GM19468 (cell line): ENCODE results near the gene DENND5B.
"Not testable (repeated sequence)": the region's sequence is repeated elsewhere in the genome, so short reads cannot be mapped to it uniquely, and the experiment has no call there.

Source experiments
- ATAC-seq: cut with Tn5 transposase; IDR thresholded peaks from one replicate; pipeline ENCODE4 v1.9.1; 2021; ENCODE audit warnings: mild to moderate bottlenecking, moderate library complexity, moderate number of reproducible peaks; ENCODE audit not compliant: unreplicated experiment; ENCODE audit errors: extremely low read depth

The DENND5B gene

DNA sequence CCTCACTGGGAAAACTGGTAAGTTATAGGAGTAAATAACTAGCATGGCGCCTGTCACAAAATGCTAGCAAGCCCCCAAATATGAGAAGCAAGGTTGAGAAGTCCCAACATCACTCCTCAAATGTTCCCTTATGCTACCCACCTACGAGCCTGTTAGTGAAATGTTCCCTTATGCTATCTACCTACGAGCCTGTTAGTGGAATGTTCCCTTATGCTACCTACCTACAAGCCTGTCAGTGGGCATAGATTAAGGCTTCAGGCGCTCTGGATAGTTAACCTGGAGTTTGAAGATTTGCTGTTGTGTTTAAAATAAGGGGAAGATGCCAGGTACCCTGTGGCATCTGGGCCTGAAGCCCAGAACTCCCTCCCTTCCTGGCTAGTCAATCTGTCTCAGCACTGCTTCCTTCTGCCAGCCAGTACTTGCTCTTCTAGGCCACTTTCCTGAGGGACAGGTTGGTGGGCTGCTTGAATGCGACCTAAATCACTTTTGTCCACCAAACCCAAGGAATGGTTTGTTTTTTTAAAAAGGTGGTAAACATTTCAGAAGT lies 197.9 kb downstream of the DENND5B start:
- no peak for ATAC-seq

DNA sequence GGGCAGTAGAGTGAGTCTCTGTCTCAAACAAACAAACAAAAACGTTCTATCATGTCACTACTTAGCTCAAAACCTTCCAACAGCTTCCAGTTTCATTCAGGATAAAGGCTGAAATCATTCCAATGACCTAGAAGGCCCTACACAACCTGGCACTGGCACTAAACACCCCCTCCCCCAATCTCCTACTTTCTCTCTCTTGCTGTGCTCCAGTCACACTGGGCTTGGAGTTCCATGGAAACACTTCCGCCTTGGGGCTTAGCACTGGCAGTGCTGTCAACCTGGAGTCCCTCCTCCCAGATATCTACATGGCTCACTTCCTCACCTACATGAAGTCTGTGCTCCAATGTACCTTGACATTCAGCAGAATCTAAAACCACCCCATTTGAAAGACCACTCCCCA lies 199.9 kb downstream of the DENND5B start:
- no peak for ATAC-seq

DNA sequence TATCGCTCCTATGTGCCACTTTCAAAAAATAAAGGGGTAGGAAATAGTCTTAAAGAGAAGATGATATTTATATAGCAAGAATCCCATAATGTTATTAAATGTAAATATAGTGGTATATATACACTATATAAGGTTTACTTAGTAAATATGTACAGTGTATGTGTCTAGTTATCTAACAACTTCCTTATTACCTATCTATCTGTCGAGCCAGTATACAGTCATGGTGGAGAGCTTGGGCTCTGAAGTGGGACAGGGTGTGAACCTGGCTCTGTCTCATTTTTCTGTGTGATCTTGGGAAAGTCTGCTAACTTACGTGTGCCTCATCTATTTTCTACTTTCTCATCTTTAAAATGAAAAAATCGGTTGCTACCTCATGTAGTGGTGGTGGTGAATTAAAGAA lies 202.2 kb downstream of the DENND5B start:
- no peak for ATAC-seq

DNA sequence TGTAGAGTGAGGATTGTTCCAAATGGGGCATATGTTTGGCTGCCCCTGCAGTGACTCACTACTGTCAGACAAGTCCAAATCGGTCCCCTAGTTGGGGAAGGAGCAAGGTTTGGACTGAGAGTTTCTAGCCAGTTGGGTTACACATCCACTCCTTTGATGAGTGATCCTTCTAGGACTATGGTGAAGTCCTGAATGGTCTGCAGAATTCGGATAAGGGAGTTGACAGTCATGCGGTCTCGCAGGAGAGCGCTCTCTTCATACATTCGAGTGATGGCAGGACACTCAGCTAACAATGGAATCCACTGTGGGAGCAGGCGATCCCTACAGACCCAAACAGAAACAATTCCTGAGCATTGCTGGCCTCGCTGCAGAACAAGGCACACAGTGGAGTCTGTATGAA lies 203.5 kb downstream of the DENND5B start:
- ATAC-seq = no peak

DNA sequence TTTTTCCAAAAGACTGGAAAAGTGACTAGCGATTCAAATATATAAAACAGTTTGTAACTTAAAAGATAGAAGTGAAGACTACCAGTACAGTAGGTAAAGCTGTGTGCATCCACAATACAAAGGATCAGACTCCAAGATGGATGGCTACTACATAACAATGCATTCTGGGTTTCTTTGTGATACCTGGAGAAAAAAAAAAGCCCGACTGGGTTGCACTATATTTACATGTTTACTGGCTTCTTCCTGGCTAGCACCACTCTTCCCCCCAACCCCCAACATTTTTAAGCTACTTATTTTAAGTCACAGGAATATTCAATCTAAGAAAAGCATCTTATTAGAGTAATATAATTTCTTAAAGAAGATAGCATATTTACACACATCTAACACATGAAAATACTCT lies 203.9 kb downstream of the DENND5B start:
- ATAC-seq = no peak

DNA sequence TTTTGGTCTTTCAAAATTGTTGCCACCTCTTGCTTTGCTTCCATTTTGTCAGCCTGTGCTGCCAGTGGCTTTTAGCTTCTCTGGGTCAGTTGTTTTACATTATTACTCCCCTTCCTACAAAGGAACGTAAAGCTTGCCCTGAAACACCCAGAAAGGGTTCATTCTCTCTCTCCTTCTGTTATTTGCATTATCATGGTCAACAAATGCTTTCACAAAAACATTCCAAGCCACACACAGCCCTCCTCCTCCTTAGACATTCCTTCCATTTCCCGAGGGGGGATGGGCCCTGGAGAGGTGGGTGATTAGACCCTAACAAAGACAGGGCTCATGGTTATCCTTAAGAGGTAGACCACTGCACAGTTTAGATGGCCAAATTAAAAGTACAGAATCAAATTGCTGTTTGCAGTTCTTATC lies 204.6 kb downstream of the DENND5B start:
- ATAC-seq = no peak

DNA sequence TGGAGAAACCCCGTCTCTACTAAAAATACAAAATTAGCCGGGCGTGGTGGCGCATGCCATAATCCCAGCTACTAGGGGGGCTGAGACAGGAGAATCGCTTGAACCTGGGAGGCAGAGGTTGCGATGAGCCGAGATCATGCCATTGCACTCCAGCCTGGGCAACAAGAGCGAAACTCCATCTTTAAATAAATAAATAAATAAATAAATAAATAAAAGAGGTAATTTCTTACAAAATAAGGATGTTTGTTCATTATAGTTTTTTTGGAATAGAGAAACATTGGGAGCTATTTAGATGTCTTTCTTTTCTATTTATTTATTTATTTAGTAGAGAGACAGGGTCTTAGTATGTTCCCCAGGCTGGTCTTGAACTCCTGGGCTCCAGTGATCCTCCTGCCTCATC lies 213.7 kb downstream of the DENND5B start:
- ATAC-seq = not testable (repeated sequence)

DNA sequence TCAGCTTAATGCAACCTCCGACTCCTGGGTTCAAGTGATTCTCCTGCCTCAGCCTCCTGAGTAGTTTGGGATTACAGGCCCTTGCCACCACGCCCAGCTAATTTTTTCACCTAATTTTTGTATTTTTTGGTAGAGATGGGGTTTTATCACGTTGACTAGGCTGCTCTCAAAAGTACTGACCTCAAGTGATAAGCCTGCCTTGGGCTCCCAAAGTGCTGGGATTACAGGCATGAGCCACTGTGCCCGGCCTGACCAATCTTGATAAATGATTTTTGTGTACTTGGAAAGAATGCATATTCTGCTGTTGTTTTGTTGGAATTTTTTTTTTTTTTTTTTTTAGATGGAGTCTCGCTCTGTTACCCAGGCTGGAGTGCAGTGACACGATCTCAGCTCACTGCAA lies 215.5 kb downstream of the DENND5B start:
- ATAC-seq = not testable (repeated sequence)

DNA sequence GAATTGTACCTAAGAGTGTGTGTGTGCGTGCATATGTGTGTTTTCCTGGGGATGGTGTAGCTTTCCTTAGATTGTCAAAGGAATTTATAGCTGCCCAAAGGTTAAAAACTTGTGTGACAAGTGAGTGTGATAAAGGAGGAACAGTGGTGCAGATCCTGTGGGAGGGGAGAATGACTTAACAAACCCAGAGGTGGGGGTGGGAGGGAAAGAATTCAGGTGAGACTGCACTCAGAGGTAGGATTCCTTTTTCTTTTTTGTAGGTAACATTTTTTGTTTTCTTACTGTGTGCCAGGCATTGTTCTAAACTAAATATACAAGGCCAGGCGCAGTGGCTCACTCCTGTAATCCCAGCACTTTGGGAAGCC lies 219.7 kb downstream of the DENND5B start:
- no peak for ATAC-seq

DNA sequence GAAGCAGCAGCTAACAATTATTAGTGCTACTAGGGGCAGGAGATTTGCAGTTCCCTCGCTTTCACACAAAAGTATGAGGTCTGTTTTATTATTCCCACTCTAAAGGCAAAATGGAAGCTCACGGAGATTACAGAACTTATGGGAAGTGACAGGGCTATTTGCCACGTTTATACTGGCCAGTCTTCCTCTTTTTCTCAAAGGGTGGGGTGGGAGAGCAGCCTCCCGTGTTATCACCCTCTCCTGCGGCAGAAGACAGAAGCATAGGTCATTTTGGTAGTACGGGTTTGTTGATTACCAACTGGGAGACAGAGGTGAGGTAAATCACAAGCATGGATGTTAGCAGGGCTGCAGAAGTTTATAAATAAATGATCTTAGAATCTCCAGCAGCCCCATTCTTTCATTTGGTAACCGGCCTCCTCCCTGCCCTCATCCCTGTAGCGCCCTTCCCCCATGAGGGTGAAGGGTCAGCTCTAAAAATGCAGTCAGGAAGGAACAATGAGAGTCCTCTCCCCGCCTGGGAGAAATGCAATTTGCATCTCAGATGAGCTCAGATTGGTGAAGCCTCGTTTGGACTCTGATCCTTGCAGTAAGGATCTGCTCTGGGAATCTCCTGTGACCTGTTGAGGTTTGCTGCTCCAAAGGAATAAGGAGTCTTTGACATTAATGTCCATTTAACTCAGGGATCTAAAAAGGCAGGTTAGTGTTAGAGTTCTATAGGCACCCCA lies 220.2 kb downstream of the DENND5B start:
- ATAC-seq = no peak

DNA sequence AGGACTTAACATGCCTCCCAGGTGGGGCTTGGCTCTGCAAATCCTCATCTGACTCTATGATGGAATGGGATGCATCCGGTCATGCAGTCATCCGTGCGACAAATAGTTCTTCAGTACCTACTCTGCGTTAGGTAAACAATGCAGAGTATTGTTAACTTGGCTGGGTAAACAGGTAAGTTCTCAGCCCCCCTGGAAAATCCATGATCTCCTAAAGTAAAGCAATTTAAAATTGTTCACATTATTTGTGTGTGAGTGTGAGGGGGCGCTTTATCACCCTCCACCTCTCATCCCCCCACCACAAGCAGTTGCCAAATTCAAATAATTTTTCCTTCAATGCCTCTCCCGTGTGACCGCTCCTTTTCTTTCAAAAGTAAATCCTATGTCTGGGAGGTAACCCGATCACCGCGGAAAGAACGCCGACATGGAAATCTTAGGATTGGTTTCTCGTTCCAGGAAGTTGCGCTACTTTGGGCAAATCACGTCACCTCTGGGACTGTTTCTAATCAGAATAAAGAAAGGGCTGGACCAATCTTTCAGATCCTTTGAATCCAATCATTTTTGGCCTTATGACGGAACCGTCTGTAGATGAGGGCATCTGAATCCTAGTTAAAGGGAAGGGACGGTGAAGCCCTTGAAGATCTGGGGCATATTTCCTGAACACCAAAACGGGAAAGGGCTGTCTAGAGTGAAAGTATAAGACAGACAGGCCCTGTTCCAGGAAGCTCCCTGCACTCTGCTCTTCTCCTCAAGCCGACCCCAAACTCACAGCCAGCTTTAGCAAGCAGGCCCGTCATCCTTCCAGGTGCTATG lies 221.0 kb downstream of the DENND5B start:
- ATAC-seq = no peak

DNA sequence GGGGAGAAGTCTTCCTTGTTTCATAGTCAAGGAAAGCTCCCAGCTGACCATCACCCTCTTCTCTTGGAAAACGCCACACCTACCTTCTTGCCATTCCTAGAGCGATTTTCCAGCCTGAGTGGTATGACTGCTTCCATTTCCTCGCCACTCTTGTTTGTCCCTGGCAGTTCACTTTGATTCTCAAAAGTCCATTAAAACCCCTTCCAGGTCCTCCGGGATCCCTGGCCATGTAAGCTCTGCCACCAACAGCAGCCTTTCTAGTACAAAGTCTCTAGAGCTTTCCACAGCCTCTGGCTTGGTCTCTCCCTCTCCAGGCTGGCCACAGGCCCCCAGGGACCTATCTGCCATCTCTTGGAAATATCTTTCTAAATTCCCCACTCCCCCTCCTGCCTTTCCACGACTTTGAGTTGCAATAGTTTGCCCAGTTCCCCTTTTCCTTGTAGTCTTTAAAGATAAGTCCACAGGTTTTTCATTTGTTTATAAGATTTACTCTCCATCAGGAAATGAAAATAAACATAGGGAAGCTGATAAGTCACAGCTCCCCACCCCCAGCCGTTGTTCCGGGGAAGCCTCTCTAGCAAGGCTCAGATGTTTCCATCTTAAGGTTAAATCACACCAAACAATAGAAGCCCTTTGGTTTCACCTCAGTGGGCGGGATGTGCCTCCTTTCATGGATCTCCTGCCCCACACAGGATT lies 222.1 kb downstream of the DENND5B start:
- no peak for ATAC-seq

DNA sequence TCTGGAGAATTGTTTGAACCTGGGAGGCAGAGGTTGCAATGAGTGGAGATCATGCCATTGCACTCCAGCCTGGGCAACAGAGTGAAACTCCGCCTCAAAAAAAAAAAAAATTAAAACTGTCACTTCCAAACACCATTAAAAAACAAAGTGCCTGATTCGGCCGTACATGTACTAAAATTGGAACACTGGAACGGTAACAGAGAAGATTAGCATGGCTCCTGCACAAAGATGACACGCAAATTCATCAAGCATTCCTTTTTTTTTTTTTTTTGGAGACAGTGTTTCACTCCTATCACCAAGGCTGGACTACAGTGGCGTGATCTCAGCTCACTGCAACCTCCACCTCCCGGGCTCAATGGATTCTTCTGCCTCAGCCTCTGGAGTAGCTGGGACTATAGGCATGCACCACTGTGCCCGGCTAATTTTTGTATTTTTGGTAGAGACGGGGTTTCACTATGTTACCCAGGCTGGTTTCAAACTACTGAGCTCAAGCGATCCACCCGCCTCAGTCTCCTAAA lies 224.8 kb downstream of the DENND5B start:
- ATAC-seq = no peak

DNA sequence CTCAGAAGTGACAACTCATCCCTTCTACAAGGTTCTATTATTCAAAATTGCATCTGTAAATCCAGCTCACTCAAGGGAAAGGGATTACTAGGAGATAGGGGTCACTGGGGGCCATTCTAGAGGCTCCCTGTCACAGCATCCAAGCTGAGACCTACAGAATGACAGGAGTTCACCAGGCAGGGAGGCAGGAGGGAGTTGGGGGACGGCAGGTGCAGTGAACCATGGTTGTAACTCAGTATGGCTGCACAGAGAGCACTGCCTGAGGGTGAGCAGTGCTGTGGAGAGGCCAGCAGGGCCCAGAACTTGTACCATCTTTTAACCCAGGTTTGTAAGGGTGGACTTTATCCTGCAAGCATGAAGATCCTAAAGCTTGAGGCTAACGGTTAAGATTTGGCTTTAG lies 227.1 kb downstream of the DENND5B start:
- ATAC-seq = no peak

DNA sequence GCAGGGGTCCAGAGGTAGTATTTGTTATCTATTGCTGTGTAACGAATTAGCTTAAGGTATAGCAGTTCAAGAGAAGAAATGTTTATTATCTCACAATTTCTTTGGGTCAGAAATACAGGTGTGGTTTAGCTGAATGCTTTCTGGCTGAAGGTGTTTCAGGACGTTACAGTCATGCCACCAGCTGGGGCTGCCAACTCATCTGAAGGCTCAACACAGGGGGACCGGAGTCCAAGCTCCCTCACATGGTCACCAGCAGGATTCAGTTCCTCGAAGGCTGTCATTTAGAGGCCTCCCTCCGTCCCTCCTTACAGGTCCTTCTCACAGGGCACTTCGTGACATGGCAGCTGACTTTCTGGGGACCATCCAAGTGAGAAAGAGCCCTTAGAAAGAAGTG lies 227.5 kb downstream of the DENND5B start:
- no peak for ATAC-seq

DNA sequence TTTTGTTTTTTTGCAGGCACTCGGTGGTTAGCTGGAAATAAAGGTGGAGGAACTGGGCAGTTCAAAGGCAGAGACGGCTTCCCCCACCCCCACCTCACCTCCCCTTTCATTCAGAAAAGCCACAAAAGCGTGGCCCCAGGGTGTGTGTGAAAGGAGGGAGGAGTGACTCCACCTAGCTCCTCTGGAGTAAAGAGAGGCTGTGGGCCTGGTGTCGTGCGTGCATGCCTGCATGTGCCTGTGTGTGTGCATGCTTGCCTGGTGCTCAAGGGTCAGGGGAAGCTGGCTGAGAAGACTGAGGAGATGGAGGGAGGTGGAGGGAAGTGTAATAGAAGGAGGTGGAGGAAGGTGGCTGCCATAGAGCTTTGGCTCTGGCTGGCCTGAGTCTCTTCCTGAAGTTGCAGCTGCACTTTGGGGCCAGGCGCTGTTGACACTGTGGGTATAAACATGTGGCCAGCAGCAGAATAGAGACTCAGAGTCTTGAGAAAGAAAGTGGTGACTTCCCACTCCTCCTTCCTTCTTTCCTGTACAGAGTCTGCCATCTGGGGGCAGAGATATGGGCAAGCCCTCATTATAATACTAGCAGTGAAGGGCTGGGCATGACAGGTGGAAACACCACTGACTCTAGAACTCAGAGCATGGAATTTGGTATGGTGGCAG lies 228.0 kb downstream of the DENND5B start:
- peak; percentile 44 for ATAC-seq

DNA sequence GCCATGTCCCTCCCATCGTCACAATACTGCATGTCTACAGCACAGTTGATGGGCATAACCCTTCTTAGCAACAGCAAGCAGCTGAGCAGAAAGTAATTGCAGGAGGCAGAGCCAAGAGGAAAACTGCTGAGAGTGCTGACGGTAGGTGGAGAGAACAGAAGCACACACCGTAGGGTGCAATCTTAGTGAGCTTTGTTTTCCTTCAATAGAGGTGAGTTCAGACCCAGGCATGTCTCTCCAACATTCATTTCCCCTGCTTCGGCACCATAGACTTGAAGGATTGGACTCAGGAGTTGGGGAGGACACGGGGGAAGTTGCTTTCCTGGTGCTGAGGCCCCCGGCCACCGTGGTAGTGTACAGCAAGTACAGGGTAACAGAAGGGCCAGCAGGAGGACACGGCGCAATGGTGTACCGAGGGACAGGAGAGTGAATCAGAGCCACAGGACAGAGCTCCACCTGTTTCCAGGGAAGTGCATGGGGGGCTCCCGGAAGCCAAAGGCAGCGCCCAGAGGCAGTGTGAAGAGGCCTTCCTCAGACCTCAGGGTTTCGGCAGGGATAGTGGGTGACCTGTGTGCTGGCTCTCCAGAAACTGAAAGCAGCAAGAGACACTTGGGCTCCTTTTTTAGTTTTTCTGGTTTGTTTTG lies 228.7 kb downstream of the DENND5B start:
- no peak for ATAC-seq

DNA sequence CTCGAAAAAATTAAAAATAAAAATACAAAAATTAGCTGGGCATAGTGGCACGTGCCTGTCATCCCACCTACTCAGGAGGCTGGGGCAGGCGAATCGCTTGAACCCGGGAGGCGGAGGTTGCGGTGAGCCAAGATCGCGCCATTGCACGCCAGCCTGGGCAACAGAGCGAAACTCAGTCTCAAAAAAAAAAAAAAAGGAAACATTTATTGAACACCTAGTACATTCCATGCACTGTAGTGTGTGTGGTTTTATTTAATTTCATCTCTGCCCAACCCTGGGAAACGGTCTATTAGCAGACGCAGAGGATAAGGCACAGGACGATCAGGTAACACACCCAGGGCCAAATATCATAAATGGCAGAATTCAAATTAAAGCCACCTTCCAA lies 229.2 kb downstream of the DENND5B start:
- ATAC-seq = no peak

DNA sequence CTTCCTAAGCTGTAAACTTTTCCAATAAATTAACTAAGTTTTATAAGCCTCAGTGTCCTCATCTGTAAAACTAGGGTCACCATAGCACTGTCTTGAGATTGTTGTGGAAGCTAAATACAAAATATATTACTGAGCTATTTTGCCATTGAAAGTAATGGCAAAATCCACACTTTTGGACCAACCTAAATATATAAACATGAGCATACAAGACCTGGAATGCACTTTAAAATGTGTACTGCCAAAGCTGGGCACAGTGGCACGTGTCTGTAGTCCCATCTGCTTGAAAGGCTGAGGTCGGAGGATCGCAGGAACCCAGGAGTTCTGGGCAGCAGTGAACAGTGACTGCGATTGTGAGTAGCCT lies 235.2 kb downstream of the DENND5B start:
- ATAC-seq = no peak
